ENCODE results near the gene GAPVD1.

Gene GAPVD1

DNA sequence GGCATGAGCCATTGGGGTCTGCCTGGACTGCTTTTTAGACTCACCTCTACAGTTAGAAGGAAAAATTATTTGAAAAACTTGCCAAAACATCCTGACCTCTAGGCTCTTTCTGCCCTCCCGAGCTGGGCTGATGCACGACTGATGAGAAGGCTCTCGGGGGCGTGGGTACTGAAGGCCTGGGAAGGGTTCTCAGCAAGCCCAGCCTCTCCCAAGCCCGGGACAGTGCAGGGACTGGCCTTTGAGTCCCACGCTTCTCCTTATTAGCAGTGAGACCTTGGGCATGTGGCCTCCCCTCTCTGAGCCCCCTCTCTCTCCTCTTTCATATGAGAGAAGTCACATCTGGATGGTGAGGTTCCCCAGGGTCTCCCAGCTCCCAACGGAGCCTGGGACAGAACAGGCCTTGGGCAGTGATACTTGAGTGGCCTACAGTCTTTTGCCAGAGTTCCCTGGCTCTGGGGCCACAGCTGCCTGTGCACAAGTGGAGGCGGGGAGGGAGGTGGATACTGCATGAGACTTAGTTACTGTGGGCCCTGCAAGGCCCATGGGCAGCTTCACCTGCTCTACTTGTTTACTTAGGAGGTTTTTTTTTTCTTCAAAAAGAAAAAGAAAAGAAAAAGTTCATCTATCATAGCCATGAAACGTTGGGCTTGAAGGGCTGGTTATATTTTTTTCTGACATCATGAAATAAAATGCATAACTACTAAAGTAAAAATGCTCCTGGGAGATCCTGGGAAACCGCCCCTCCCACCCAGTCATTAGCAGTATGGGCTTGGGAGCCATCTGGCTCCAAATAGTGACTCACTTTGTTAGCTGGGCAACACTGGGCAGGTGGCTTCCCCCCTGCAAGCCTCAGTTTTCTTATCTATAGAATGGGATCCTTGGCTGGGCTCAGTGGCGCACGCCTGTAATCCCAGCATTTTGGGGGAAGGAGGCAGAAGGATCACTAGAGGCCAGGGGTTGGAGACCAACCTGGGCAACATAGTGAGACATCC lies 139.4 kb downstream of the GAPVD1 start:
- no peak for DNase-seq (ENCODE audit: insufficient read length, low spot score)
- no peak for FAIRE-seq

- no peak for FAIRE-seq
- DNase-seq (ENCODE audit: insufficient read length, low spot score): no peak
These were observed 143.1 kb downstream of the GAPVD1 start for GRCh38 chr9:125404733-125405132.

DNA sequence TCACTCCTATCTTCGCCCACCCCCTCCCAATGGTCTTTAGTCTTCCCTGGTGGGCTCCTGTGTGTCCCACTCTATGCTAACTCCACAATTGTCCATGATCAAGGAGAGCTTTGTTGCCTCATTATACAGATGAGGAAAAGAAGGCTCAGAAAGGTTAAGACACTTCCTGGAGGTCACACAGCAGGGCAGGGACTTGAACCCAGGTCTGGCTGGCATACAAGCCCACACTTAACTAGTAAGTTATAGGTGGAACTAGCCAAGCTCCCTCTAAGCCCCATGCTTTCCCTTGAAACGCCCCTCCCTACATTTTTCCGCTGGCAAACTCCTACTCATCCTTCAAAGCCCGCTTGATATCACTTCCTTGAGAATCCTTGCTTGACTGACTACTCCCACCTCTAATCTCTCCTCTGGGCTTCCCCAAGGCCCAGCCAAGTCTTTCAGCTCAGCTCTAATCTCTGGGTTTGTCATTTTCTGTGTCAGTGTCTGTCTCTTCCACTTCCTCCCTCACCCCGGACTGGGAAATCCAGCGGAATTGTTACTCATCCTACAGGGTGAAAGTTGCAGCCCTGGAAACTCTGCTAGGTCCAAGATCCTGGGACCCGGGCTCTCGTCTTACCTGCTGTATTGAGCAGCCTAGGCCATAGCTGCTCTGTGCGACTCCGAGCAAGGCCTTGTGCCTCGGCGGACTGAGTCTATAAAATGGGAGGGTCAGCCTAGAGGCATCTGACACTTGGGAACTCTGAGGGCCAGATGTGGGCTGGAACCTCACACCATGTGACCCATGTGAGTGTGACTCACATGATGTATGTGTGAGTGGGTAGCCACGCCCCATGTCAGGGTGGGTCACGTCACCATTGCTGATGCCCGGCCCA lies 144.5 kb downstream of the GAPVD1 start:
- DNase-seq (ENCODE audit: insufficient read length, low spot score) (no peak), FAIRE-seq (no peak)

- no peak for FAIRE-seq
- DNase-seq (ENCODE audit: insufficient read length, low spot score): no peak
These were observed 145.1 kb downstream of the GAPVD1 start for GRCh38 chr9:125406810-125407087.

DNA sequence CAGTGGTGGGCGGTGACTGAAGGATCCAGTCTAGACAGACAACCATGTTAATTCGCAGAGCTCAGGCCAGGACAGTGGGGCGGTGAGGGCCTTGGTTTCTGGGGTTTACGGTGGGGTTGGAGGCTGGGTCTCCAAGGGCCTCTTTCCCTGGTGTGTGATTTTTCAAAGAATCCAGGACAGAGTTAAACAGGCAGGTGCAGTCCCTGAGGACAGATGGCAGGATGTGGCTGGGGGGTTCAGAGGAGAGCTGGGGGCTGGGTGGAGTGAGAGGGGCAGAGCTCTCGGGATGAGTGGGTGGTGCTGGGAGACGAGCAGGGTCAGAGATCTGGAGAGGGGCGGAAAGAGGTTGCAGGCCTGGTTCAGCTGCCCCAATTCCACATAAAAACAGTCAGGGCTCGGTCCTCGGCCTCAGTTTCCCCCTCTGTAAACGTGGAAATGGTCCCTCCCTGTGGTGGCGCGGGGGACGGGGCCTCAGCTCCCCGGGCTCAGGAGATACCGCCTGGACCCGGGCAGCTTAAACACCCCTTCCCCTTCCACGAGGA lies 145.9 kb downstream of the GAPVD1 start:
- no peak for FAIRE-seq

DNA sequence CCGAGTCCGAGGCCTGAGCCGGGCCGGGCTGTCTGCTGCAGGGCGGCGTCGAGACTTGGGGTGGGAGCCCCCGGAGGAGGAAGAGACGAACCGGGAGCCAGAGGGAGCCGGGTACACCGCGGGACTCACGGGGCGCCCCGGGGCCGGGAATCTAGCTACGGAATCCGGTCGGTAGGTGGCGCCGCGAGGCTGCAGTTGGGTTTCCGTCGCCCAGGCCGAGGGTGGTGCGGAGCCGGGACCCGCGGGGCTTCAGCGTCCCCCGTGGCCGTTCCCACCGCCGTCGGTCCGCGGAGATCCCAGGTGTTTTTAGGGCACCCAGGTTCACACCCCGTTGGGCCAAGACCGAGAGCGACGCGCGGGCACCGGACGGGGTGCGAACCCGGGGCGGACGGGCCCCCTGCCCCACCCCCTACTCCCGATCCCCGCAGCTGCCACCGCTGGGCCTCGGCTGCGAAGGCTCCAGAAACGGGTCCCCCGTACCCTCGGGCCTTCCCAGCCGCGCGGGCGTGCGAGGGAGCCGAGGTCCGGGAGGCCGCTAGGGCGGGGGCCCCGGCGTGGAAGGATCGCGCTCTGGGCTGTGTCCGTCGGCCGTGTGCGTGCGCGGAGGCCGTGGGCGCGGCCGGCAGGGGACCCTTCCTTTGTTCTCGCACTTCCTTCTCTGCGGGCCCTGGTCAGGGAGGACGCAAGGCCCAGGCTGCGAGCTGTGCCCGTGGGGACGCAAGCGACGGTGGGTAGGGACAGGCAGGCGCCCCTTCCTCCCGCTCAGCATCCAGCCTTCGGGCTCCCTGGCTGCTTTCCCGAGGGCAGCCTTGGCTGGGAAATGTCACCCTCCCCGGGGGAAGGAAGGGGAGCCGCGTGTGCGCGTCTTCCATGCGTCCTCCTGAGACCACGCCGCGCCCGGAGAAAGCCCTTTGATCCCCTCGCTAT lies 146.6 kb downstream of the GAPVD1 start:
- peak; percentile 42 for FAIRE-seq

More for the DNA sequence above, 145.9 kb downstream of the GAPVD1 start:
- DNase-seq (ENCODE audit: insufficient read length, low spot score): no peak

GRCh38 chr9:125409217-125409636 lies 147.6 kb downstream of the GAPVD1 start:
- FAIRE-seq: no peak
- no peak for DNase-seq (ENCODE audit: insufficient read length, low spot score)

More for the DNA sequence above, 146.6 kb downstream of the GAPVD1 start:
- DNase-seq (ENCODE audit: insufficient read length, low spot score): peak; percentile 94

GRCh38 chr9:125409637-125410521 lies 148.3 kb downstream of the GAPVD1 start:
- peak; percentile 40 for DNase-seq (ENCODE audit: insufficient read length, low spot score)
- FAIRE-seq: no peak

DNA sequence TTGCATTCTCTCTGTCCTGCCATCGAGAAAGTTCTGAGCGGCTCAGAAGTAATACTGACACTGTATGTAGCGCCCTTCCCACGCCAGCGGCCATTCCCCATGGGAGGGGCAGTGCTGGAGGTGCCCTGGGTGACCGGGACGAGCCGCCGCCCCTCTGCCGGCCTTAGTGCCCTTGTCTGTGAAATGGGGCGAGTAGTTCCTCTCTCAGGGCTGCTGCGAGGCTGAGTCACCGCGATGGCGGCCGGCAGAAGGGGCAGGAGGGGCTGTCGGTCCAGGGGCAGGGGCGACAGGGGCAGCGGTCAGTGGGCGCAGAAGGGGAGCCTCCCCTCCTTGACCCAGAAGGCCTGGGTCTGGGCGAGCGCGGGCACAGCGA lies 148.9 kb downstream of the GAPVD1 start:
- DNase-seq (ENCODE audit: insufficient read length, low spot score): no peak
- FAIRE-seq: no peak

- no peak for DNase-seq (ENCODE audit: insufficient read length, low spot score)
- FAIRE-seq: no peak
These were observed 149.6 kb downstream of the GAPVD1 start for GRCh38 chr9:125411171-125411756.

GRCh38 chr9:125412166-125412565 lies 150.5 kb downstream of the GAPVD1 start:
- FAIRE-seq: no peak
- no peak for DNase-seq (ENCODE audit: insufficient read length, low spot score)

GRCh38 chr9:125413579-125413978 lies 152.0 kb downstream of the GAPVD1 start:
- DNase-seq (ENCODE audit: insufficient read length, low spot score): no peak
- no peak for FAIRE-seq

GRCh38 chr9:125415583-125416460 lies 154.2 kb downstream of the GAPVD1 start:
- FAIRE-seq (no peak), DNase-seq (ENCODE audit: insufficient read length, low spot score) (no peak)

- no peak for DNase-seq (ENCODE audit: insufficient read length, low spot score)
- FAIRE-seq: no peak
These were observed 154.9 kb downstream of the GAPVD1 start for GRCh38 chr9:125416517-125416916.

Data from GM19239 (cell line).